ENCODE results near the gene TSHZ3.

DNA sequence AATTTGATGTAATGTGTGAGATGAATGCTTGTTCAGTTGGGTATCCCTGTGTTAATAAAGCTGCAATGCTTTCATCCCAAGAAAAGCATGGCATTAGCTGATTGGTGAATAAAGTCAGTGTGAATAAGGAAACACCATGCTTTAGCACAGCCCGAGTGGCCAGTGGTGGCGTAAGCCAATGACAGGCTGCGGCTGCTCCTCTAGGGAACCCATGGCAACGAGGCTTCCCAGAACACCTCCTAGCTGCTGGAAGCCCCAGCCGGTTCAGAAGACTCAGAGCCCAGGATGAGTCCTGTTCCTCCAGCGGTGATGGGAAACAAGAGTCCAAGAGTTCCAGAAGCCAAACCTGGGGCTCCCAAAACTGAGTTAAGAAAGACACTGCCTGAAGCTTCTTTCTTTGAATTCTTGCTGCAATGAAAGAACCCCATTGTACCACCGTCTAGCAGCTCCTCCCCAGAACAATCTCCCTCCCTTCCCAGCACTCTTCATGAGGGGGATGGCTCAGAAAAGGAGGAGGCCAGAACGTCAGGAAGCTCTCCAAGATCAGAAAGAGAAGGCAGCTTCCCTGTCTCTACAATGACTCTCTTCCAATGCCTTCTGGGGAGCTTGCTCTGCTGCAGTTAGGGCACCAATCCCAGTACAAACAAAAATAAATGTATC, 58.2 kb downstream of the TSHZ3 start:
- TF ChIP-seq, protein P1, sequence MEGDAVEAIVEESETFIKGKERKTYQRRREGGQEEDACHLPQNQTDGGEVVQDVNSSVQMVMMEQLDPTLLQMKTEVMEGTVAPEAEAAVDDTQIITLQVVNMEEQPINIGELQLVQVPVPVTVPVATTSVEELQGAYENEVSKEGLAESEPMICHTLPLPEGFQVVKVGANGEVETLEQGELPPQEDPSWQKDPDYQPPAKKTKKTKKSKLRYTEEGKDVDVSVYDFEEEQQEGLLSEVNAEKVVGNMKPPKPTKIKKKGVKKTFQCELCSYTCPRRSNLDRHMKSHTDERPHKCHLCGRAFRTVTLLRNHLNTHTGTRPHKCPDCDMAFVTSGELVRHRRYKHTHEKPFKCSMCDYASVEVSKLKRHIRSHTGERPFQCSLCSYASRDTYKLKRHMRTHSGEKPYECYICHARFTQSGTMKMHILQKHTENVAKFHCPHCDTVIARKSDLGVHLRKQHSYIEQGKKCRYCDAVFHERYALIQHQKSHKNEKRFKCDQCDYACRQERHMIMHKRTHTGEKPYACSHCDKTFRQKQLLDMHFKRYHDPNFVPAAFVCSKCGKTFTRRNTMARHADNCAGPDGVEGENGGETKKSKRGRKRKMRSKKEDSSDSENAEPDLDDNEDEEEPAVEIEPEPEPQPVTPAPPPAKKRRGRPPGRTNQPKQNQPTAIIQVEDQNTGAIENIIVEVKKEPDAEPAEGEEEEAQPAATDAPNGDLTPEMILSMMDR (IDR thresholded peaks at IDR 0.05), result no peak
- TF ChIP-seq POLR2A (IDR thresholded peaks at IDR 0.05) (no peak), POLR2AphosphoS5 (IDR thresholded peaks at IDR 0.05) (no peak)

Data from suprapubic skin (tissue), 4 donors.